ENCODE data around the gene SLBP. TPM values are rescaled to one million over a fixed set of nuclear protein-coding genes. Genes with fewer than 3 reads are reported as not detected.

Gene SLBP
- total RNA-seq, 1 donor = 89.1 TPM

DNA sequence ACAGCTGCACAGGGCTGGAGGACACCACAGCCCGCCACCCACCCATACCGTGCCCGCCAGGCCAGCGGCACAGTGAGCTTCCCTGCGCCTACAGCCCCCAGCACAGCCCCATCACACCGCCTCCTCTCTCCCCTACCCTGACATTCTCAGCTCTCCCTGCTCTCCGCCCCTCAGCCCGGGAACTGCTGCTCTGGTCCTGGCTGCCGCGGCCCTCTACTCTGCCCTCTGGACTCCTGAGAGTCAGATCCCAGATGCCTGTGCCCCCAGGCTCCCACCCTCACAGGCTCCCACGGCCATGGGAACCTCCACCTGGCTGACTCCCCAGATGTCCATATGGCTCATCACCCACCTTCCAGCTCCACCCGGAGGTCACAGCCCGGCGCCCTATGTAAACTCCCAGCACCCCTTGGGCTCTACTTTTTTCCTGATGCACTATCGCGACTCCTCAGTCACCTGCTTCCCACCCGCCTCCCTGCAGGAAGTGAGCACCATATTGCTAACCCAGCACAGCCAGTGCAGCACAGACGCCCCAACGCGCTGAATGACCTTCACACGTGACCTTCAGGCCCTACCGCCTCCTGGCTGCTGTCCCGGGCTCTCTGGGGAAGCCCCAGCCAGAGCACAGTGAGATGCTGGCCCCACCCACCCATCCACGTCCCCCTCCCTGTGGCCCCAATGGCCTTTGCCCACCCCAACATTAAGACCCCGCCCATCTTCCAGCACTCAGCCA lies 51.0 kb downstream of the SLBP start:
- no peak for DNase-seq (ENCODE audit: low read depth)
- H3K4me3 ChIP-seq (ENCODE audit: low read depth, low read length) = no peak overlapping the region
- TF ChIP-seq, protein P1, sequence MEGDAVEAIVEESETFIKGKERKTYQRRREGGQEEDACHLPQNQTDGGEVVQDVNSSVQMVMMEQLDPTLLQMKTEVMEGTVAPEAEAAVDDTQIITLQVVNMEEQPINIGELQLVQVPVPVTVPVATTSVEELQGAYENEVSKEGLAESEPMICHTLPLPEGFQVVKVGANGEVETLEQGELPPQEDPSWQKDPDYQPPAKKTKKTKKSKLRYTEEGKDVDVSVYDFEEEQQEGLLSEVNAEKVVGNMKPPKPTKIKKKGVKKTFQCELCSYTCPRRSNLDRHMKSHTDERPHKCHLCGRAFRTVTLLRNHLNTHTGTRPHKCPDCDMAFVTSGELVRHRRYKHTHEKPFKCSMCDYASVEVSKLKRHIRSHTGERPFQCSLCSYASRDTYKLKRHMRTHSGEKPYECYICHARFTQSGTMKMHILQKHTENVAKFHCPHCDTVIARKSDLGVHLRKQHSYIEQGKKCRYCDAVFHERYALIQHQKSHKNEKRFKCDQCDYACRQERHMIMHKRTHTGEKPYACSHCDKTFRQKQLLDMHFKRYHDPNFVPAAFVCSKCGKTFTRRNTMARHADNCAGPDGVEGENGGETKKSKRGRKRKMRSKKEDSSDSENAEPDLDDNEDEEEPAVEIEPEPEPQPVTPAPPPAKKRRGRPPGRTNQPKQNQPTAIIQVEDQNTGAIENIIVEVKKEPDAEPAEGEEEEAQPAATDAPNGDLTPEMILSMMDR (IDR thresholded peaks at IDR 0.05; ENCODE audit: insufficient read depth, low read length) = no peak

- no peak for DNase-seq (ENCODE audit: low read depth)
- no peak overlapping the region for H3K4me3 ChIP-seq (ENCODE audit: low read depth, low read length)
- TF ChIP-seq, protein P1 (IDR thresholded peaks at IDR 0.05; ENCODE audit: insufficient read depth, low read length) = no peak
Observed at GRCh38 chr4:1659104-1660043, 52.7 kb downstream of the SLBP start.

GRCh38 chr4:1658581-1658980 lies 53.5 kb downstream of the SLBP start:
- TF ChIP-seq, protein P1 (IDR thresholded peaks at IDR 0.05; ENCODE audit: insufficient read depth, low read length) = no peak
- no peak overlapping the region for H3K4me3 ChIP-seq (ENCODE audit: low read depth, low read length)
- DNase-seq (ENCODE audit: low read depth) = no peak

DNA sequence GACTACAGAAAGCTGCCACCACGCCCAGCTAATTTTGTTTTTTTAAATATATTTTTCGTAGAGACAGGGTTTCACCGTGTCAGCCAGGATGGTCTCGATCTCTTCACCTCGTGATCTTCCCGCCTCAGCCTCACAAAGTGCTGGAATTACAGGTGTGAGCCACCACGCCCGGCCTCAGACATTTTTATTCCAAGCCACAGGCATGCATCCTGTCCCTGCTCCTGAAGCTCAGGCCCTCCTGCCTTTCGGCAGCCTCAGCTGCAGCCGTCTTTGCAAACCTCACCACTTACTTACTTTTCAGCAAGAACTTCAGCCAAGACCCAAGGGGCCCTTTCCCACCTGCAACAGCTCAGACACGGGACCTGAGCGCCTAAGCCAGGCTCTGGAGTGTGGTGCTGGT lies 54.0 kb downstream of the SLBP start:
- TF ChIP-seq, protein P1 (IDR thresholded peaks at IDR 0.05; ENCODE audit: insufficient read depth, low read length) = no peak
- no peak for DNase-seq (ENCODE audit: low read depth)
- no peak overlapping the region for H3K4me3 ChIP-seq (ENCODE audit: low read depth, low read length)

- DNase-seq (ENCODE audit: low read depth) = no peak
Observed at GRCh38 chr4:1656986-1657385, 55.1 kb downstream of the SLBP start.

DNA sequence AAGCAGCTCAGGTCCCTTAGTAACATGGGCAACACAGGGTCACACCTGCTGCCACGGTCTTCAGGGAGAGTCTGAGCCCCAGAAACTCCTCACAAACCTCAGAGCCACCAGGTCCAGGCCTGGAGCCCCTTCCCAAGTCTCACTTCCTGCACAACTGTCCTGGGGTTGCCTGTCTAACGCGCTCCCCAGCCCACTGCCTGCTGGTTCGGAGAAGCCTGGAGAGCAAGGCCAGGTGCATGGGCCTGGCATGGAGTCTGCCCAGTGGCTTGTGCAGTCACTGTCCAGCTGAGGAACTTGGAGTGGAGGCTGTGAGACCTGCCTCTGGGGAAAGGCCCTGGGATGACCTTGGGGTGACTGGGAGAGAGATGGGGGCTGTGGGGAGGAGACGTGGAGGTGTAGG lies 56.0 kb downstream of the SLBP start:
- no peak for DNase-seq (ENCODE audit: low read depth)
- no peak overlapping the region for H3K4me3 ChIP-seq (ENCODE audit: low read depth, low read length)
- TF ChIP-seq, protein P1 (IDR thresholded peaks at IDR 0.05; ENCODE audit: insufficient read depth, low read length) = no peak

More at GRCh38 chr4:1656986-1657385, 55.1 kb downstream of the SLBP start:
- TF ChIP-seq, protein P1 (IDR thresholded peaks at IDR 0.05; ENCODE audit: insufficient read depth, low read length) = no peak
- H3K4me3 ChIP-seq (ENCODE audit: low read depth, low read length) = no peak overlapping the region
